Thoracic aorta (tissue), 2 donors: ENCODE measurements around the gene CWC22. TPM values are rescaled to one million over a fixed set of nuclear protein-coding genes. Genes with fewer than 3 reads are reported as not detected.
"Not testable (repeated sequence)": the region's sequence is repeated elsewhere in the genome, so short reads cannot be mapped to it uniquely, and the experiment has no call there.

ENCODE experiments used
- ATAC-seq: fragments of 150-250 bp; one replicate; pipeline ENCODE4 v1.8.0; 2017; ENCODE audit warnings: low read depth; ENCODE audit not compliant: insufficient number of reproducible peaks, low FRiP score
- DNase-seq: peaks from one replicate; pipeline ENCODE4 v3.0.0-alpha.2; 2020; ENCODE audit warnings: low spot score
- H3K27ac ChIP-seq, 2 donors: fragments of 200-600 bp; sonication (generic); 1 replicate in 1 of 2; 2 replicates in 1 of 2; pipeline ENCODE4 v1.5.1; 2016; ENCODE audit warnings: mild to moderate bottlenecking in 2 of 2, moderate library complexity in 2 of 2
- H3K27me3 ChIP-seq: fragments of 200-600 bp; sonication (generic); replicated peaks from 2 replicates; pipeline ENCODE4 v1.6.0; 2016; ENCODE audit warnings: mild to moderate bottlenecking; ENCODE audit not compliant: insufficient read depth
- H3K36me3 ChIP-seq: fragments of 200-600 bp; sonication (generic); one replicate; pipeline ENCODE4 v1.5.1; 2016
- H3K4me1 ChIP-seq, 2 donors: fragments of 200-600 bp; sonication (generic); 1 replicate in 1 of 2; 2 replicates in 1 of 2; pipeline versions ENCODE4 v1.5.1 to v1.6.0; 2016; ENCODE audit warnings: low read depth in 2 of 2, mild to moderate bottlenecking in 1 of 2; ENCODE audit not compliant: control insufficient read depth in 1 of 2
- H3K4me3 ChIP-seq: fragments of 200-600 bp; sonication (generic); 2 replicates; pipeline ENCODE4 v1.5.1; 2016; ENCODE audit warnings: mild to moderate bottlenecking
- H3K9me3 ChIP-seq: fragments of 200-600 bp; sonication (generic); 2 replicates; pipeline ENCODE4 v1.5.1; 2016
- CTCF ChIP-seq: fragments of 200-600 bp; sonication (generic); IDR thresholded peaks from one replicate; pipeline ENCODE4 v1.5.1; 2019; ENCODE audit warnings: antibody characterized with exemption
- total RNA-seq, 2 donors: library from RNA; depleted of rRNA; stranded (reverse); fragments of >200 nt; gene quantifications; one replicate each; pipeline versions ENCODE4 v1.1.0 to v1.2.3, GENCODE V29; 2016

Gene CWC22
- total RNA-seq, 2 donors from 2014 or later: 20.0 to 32.5 TPM

GRCh38 chr2:179931502-179931901 is 75.6 kb downstream of the CWC22 start:
- no peak for DNase-seq
- no peak for ATAC-seq
- Histone ChIP-seq H3K9me3 (peaks cover 7% of the 10 kb centered on the region), H3K27ac (no peak overlapping the region), H3K27me3 (no peaks in the 10 kb centered on the region), H3K4me1 (peaks cover 0 to 8% of the 10 kb centered on the region in 2 donors), H3K4me3 (no peak overlapping the region), H3K36me3 (no peaks in the 10 kb centered on the region)
- no peak for TF ChIP-seq CTCF

- not testable (repeated sequence) for H3K4me3 ChIP-seq, ATAC-seq, H3K27ac ChIP-seq, H3K4me1 ChIP-seq, DNase-seq, H3K36me3 ChIP-seq, H3K27me3 ChIP-seq
- peaks cover 14% of the 10 kb centered on the region for H3K9me3 ChIP-seq
Measured at GRCh38 chr2:179929997-179930396, 77.1 kb downstream of the CWC22 start.

- H3K36me3 ChIP-seq: no peaks in the 10 kb centered on the region
- H3K4me3 ChIP-seq: no peak overlapping the region
- no peaks in the 10 kb centered on the region for H3K27me3 ChIP-seq
- DNase-seq: no peak
- H3K4me1 ChIP-seq: no peaks in the 10 kb centered on the region
- peaks cover 14% of the 10 kb centered on the region for H3K9me3 ChIP-seq
- no peak for ATAC-seq
- TF ChIP-seq CTCF: no peak
- no peak overlapping the region for H3K27ac ChIP-seq
Measured at GRCh38 chr2:179927041-179927440, 80.1 kb downstream of the CWC22 start.

DNA sequence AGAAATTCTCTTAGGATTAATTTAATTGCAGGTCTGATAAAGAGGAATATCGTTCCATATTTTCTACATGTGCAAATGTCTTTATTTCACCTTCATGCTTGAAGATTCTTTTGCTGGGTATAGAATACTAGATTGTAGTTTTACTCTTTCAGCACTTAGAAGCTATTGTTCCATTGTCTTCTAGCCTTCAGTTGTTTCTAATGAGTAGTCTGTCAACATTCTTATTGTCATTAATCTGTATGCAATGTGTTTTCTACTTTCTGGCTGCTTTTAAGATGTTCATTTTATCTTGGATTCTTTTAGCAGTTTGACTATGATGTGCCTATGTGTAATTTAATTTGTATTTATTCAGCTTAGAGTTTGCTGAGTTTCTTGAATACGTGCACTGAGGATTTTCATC is 81.4 kb downstream of the CWC22 start:
- Histone ChIP-seq H3K4me3 (no peak overlapping the region), H3K27me3 (no peaks in the 10 kb centered on the region), H3K9me3 (peaks cover 14% of the 10 kb centered on the region), H3K36me3 (no peaks in the 10 kb centered on the region), H3K27ac (no peak overlapping the region), H3K4me1 (no peaks in the 10 kb centered on the region)
- ATAC-seq (no peak), DNase-seq (no peak)
- TF ChIP-seq CTCF: no peak

- ATAC-seq: no peak
- H3K9me3 ChIP-seq: no peaks in the 10 kb centered on the region
Measured at GRCh38 chr2:179917272-179917671, 89.8 kb downstream of the CWC22 start.

More at GRCh38 chr2:179917272-179917671, 89.8 kb downstream of the CWC22 start:
- Histone ChIP-seq H3K27ac (no peak overlapping the region), H3K4me1 (no peaks in the 10 kb centered on the region), H3K27me3 (no peaks in the 10 kb centered on the region), H3K4me3 (no peak overlapping the region), H3K36me3 (no peaks in the 10 kb centered on the region)
- DNase-seq: no peak
- no peak for TF ChIP-seq CTCF
